HepG2 (cell line): ENCODE results near the gene COQ8B. TPM values are rescaled to one million over a fixed set of nuclear protein-coding genes. Genes with fewer than 3 reads are reported as not detected.

Source experiments
- ATAC-seq: fragments of 200-7000 bp; cut with Tn5 transposase; 3 replicates; pipeline ENCODE4 v1.9.1; 2020; ENCODE audit warnings: mild to moderate bottlenecking, moderate library complexity
- BruUV-seq: library from RNA; stranded (reverse); fragments of 400-500 nt; replicated peaks from 2 replicates; lab custom pipeline; 2021; lab: Mats Ljungman, UMichigan
- CTCF ChIA-PET: fragments of 300-600 bp; formaldehyde crosslinking; extraction: SDS; loops from one replicate; lab custom pipeline; 2021; ENCODE audit warnings: low total read pairs, inconsistent platforms, low intra/inter-chr PET ratio; lab: Yijun Ruan, JAX
- POLR2A ChIA-PET: fragments of 350-600 bp; sonication (Branson Sonifier 250); formaldehyde crosslinking; loops from one replicate; lab custom pipeline; 2020; ENCODE audit warnings: antibody characterized with exemption, inconsistent platforms; lab: Yijun Ruan, JAX
- DNase-seq: peaks from one replicate; pipeline ENCODE4 v3.0.0-alpha.2; 2015; ENCODE audit warnings: low spot score
- FAIRE-seq: peaks from 3 replicates; lab custom pipeline; 2011; peaks lifted over from hg19 to GRCh38; lab: Jason Lieb, UNC
- H2AFZ ChIP-seq: one replicate; pipeline ENCODE4 v1.6.1; 2011; ENCODE audit warnings: low read length, inconsistent platforms
- H3K27ac ChIP-seq: fragments of 300-600 bp; 3 replicates; pipeline ENCODE4 v1.8.0; 2011; ENCODE audit warnings: mixed run types, mild to moderate bottlenecking, mixed read lengths, low read length, inconsistent platforms; ENCODE audit not compliant: insufficient read depth; ENCODE audit errors: extremely low read length
- H3K27me3 ChIP-seq, 2 experiments: fragments of 200-600 bp in 1 of 2; 2 replicates in 1 of 2; 3 replicates in 1 of 2; pipeline versions ENCODE4 v1.6.0 to v1.8.0; 2011; ENCODE audit warnings: low read length in 2 of 2, mild to moderate bottlenecking in 2 of 2, moderate library complexity in 2 of 2, inconsistent platforms in 1 of 2; ENCODE audit not compliant: insufficient read depth in 2 of 2, control insufficient read depth in 1 of 2
- H3K36me3 ChIP-seq, 2 experiments: fragments of 200-600 bp in 1 of 2; replicated peaks in 1 of 2; 2 replicates in 1 of 2; 3 replicates in 1 of 2; pipeline versions ENCODE4 v1.5.1 to v1.8.0; 2011; ENCODE audit warnings: low read length in 2 of 2, inconsistent platforms in 1 of 2; ENCODE audit not compliant: insufficient read depth in 2 of 2, control insufficient read depth in 1 of 2
- H3K4me1 ChIP-seq: 2 replicates; pipeline ENCODE4 v1.5.1; 2012; ENCODE audit warnings: low read length, inconsistent platforms; ENCODE audit not compliant: insufficient read depth
- H3K4me2 ChIP-seq: 2 replicates; pipeline ENCODE4 v1.6.0; 2011; ENCODE audit warnings: low read depth, low read length, inconsistent platforms
- H3K4me3 ChIP-seq, 3 experiments: fragments of 200-600 bp in 1 of 3; sonication (generic), shearing (Covaris generic) in 1 of 3; replicated peaks in 1 of 3; 2 replicates each; pipeline ENCODE4 v1.5.1; 2011 to 2016; ENCODE audit warnings: low read length in 3 of 3, inconsistent platforms in 2 of 3, low read depth in 2 of 3, mild to moderate bottlenecking in 2 of 3, control low read depth in 1 of 3, mixed read lengths in 1 of 3; ENCODE audit not compliant: insufficient read depth in 1 of 3
- H3K79me2 ChIP-seq: one replicate; pipeline ENCODE4 v1.6.1; 2011; ENCODE audit warnings: low read length, inconsistent platforms; ENCODE audit not compliant: insufficient read depth
- H3K9ac ChIP-seq: 2 replicates; pipeline ENCODE4 v1.6.0; 2011; ENCODE audit warnings: mild to moderate bottlenecking, low read depth, low read length, inconsistent platforms; ENCODE audit not compliant: insufficient read depth
- H3K9me3 ChIP-seq: 2 replicates; pipeline ENCODE4 v1.5.1; 2012; ENCODE audit warnings: mild to moderate bottlenecking, low read length
- H4K20me1 ChIP-seq: 2 replicates; pipeline ENCODE4 v1.6.0; 2011; ENCODE audit warnings: inconsistent platforms, mild to moderate bottlenecking, low read length, moderate library complexity; ENCODE audit not compliant: insufficient read depth
- HNRNPLL ChIP-seq: fragments of 200-400 bp; formaldehyde crosslinking; IDR thresholded peaks from 2 replicates; pipeline ENCODE4 v1.6.1; 2017; ENCODE audit warnings: mild to moderate bottlenecking, low read depth, low read length; ENCODE audit not compliant: poor library complexity, severe bottlenecking
- IRX3 ChIP-seq: sonication (generic); formaldehyde crosslinking; IDR thresholded peaks from 2 replicates; pipeline ENCODE4 v1.8.1; 2023; ENCODE audit warnings: mild to moderate bottlenecking, low read depth, missing genetic modification reagents, borderline replicate concordance
- MED1 ChIP-seq: sonication (generic); formaldehyde crosslinking; IDR thresholded peaks from 2 replicates; pipeline ENCODE4 v1.4.0; 2020; ENCODE audit warnings: missing genetic modification reagents
- NCOA5 ChIP-seq: sonication (generic); formaldehyde crosslinking; IDR thresholded peaks from 2 replicates; pipeline ENCODE4 v1.4.0; 2020; ENCODE audit warnings: missing genetic modification reagents
- ONECUT2 ChIP-seq: sonication (generic); formaldehyde crosslinking; IDR thresholded peaks from 2 replicates; pipeline ENCODE4 v1.4.0; 2020; ENCODE audit warnings: missing genetic modification reagents
- PAX8 ChIP-seq: sonication (generic); formaldehyde crosslinking; IDR thresholded peaks from 2 replicates; pipeline ENCODE4 v1.8.0; 2022; ENCODE audit warnings: mild to moderate bottlenecking, missing genetic modification reagents, borderline replicate concordance
- PBX2 ChIP-seq: IDR thresholded peaks from 2 replicates; pipeline ENCODE4 v1.6.1; 2016; ENCODE audit warnings: control low read depth
- SKIL ChIP-seq: sonication (generic); formaldehyde crosslinking; IDR thresholded peaks from 2 replicates; pipeline ENCODE4 v1.8.0; 2022; ENCODE audit warnings: missing genetic modification reagents, mild to moderate bottlenecking, moderate library complexity, borderline replicate concordance
- SRSF1 ChIP-seq: fragments of 200-400 bp; formaldehyde crosslinking; optimal IDR thresholded peaks from 2 replicates; pipeline ENCODE3; 2017; ENCODE audit warnings: mild to moderate bottlenecking, low read depth, low read length, moderate library complexity
- ZBTB20 ChIP-seq: sonication (generic); formaldehyde crosslinking; IDR thresholded peaks from 2 replicates; pipeline ENCODE4 v1.8.1; 2023; ENCODE audit warnings: missing genetic modification reagents, low read depth, mild to moderate bottlenecking, borderline replicate concordance
- ZNF275 ChIP-seq: sonication (generic); formaldehyde crosslinking; IDR thresholded peaks from 2 replicates; pipeline ENCODE4 v1.8.0; 2022; ENCODE audit warnings: missing genetic modification reagents, mild to moderate bottlenecking, inconsistent platforms, borderline replicate concordance
- ZNF501 ChIP-seq: sonication (generic); formaldehyde crosslinking; IDR thresholded peaks from 2 replicates; pipeline ENCODE4 v1.5.1; 2020; ENCODE audit warnings: mild to moderate bottlenecking, moderate library complexity, missing genetic modification reagents
- ZNF740 ChIP-seq: sonication (generic); formaldehyde crosslinking; IDR thresholded peaks from 2 replicates; pipeline ENCODE4 v1.4.0; 2020; ENCODE audit warnings: missing genetic modification reagents
- ZSCAN5A ChIP-seq: sonication (generic); formaldehyde crosslinking; IDR thresholded peaks from 2 replicates; pipeline ENCODE4 v1.8.0; 2022; ENCODE audit warnings: mild to moderate bottlenecking, missing genetic modification reagents, borderline replicate concordance
- WGBS: methylation state at CpG from one replicate; pipeline ENCODE4 v1.1.6; 2017; ENCODE audit warnings: low lambda C conversion rate; 5-methylcytosine and 5-hydroxymethylcytosine counted together
- in situ Hi-C: cut with HindIII; loops from 2 replicates; pipeline ENCODE4 v1.10.0; 2017; ENCODE audit warnings: low pct_unique_long_range_greater_than_20kb; ENCODE audit not compliant: extremely low pct_ligation_motif_present
- intact Hi-C: fragments of 100-400 bp; cut with micrococcal nuclease; formaldehyde crosslinking; loops from one replicate; pipeline ENCODE4 v1.10.0; 2022; ENCODE audit not compliant: unreplicated experiment
- polyA plus RNA-seq, 8 experiments: library from polyadenylated mRNA; depleted of rRNA in 3 of 8; stranded (reverse) in 7 of 8; unstranded in 1 of 8; fragments of >200 nt; fragmentation: Illumina TruSeq in 4 of 8; extraction: Trizol in 4 of 8; gene quantifications; 2 replicates each; pipeline versions ENCODE4 v1.2.1 to v1.2.3, GENCODE V29; 2011 to 2016; ENCODE audit warnings: low read depth in 4 of 8, missing spikeins in 1 of 8, mixed read lengths in 1 of 8; ENCODE audit not compliant: insufficient read depth in 1 of 8
- total RNA-seq, 5 experiments: library from RNA; depleted of rRNA; stranded (reverse); fragments of >200 nt; fragmentation: Illumina TruSeq; extraction: Trizol; gene quantifications; 2 replicates each; pipeline ENCODE4 v1.2.3, GENCODE V29; 2016; ENCODE audit warnings: low read depth in 1 of 5

Gene COQ8B
- total and polyA plus RNA-seq, 2 of the 13 experiments (the other 11 are each of a cell fraction or from before 2014, with no cell fraction given): 12.3 to 17.2 TPM

GRCh38 chr19:40672573-40673299 is 44.0 kb downstream of the COQ8B start:
- CTCF ChIA-PET: no interaction called here
- in situ Hi-C loops: loop anchor here (25.0 kb wide), 1 partner anchor 465 kb away; no protein-coding TSS in a partner anchor

More at GRCh38 chr19:40672573-40673299, 44.0 kb downstream of the COQ8B start:
- no peaks in the 10 kb centered on the region for H3K4me1 ChIP-seq
- DNase-seq: no peak
- H3K9me3 ChIP-seq: no peaks in the 10 kb centered on the region; the same call in 1 of the 2 replicates
- no peak for ATAC-seq
- H3K27me3 ChIP-seq: no peaks in the 10 kb centered on the region
- H4K20me1 ChIP-seq: no peaks in the 10 kb centered on the region
- no peak overlapping the region for H3K9ac ChIP-seq
- H3K79me2 ChIP-seq: no peaks in the 10 kb centered on the region
- intact Hi-C loops: no loop called here
- no peak overlapping the region for H3K4me2 ChIP-seq
- BruUV-seq: no TSS peak
- 88% methylated on average over 7 of the region's 7 CpGs for whole genome bisulfite sequencing
- no peak overlapping the region for H2AFZ ChIP-seq
- H3K27ac ChIP-seq: no peak overlapping the region
- no peak overlapping the region for H3K4me3 ChIP-seq
- no peaks in the 10 kb centered on the region for H3K36me3 ChIP-seq
- TF ChIP-seq ZBTB20 (CRISPR knock-in tag) (no peak), IRX3 (CRISPR knock-in tag) (no peak), ZNF275 (CRISPR knock-in tag) (no peak), NCOA5 (no peak), ZNF501 (no peak), ZSCAN5A (CRISPR knock-in tag) (no peak), SKIL (CRISPR knock-in tag) (no peak), ONECUT2 (CRISPR knock-in tag) (no peak), SRSF1 (no peak), PAX8 (CRISPR knock-in tag) (no peak), PBX2 (CRISPR knock-in tag) (no peak), ZNF740 (CRISPR knock-in tag) (no peak), MED1 (CRISPR knock-in tag) (no peak), HNRNPLL (no peak)
- POLR2A ChIA-PET: interaction anchor here (0.6 kb wide), 1 partner anchor 34 kb away, joined by 3 read pairs; no protein-coding TSS in a partner anchor
- FAIRE-seq: no peak
